HG03280 (cell line): ENCODE results near the gene GFAP.

Source experiments
- ATAC-seq: cut with Tn5 transposase; IDR thresholded peaks from one replicate; pipeline ENCODE4 v1.9.1; 2021; ENCODE audit warnings: mild to moderate bottlenecking, moderate library complexity; ENCODE audit not compliant: unreplicated experiment

The GFAP gene

DNA sequence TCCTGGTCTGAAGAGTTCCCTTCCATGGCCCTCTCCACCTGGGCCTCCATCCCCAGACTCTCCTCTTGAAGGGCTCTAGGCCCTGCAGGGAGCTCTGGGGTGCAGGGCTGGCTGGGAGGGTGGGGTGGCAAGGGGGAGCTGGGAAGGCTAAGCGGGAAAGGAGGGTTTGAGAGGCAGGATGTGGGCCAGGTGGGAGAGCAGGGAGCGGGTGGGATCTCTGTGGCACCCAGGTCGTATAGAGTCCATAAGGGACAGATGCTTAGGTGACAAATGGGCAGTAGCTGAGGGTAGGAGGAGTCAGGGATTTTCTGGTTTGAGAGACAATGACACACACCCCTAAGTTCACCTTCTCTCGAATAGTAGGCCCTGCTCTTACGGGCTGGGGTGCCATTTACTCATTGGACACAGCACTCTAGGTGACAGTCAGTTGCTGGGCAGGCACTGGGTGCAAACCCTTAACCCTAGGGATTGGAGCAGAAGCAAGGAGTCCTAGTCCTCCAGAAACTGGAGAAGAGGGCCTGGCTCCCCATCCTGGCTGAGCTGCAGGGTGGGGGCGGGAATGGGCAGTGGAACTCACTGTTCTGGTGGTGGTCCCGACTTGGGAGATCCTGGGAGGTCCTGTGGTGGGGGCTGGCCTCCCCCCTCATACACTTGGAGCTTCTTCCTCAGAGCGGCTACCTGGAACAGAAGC is 16.9 kb upstream of the GFAP start:
- no peak for ATAC-seq

- ATAC-seq: no peak
These were observed 16.1 kb upstream of the GFAP start for GRCh38 chr17:44931376-44931775.

GRCh38 chr17:44930667-44931066 is 15.4 kb upstream of the GFAP start:
- ATAC-seq: no peak

DNA sequence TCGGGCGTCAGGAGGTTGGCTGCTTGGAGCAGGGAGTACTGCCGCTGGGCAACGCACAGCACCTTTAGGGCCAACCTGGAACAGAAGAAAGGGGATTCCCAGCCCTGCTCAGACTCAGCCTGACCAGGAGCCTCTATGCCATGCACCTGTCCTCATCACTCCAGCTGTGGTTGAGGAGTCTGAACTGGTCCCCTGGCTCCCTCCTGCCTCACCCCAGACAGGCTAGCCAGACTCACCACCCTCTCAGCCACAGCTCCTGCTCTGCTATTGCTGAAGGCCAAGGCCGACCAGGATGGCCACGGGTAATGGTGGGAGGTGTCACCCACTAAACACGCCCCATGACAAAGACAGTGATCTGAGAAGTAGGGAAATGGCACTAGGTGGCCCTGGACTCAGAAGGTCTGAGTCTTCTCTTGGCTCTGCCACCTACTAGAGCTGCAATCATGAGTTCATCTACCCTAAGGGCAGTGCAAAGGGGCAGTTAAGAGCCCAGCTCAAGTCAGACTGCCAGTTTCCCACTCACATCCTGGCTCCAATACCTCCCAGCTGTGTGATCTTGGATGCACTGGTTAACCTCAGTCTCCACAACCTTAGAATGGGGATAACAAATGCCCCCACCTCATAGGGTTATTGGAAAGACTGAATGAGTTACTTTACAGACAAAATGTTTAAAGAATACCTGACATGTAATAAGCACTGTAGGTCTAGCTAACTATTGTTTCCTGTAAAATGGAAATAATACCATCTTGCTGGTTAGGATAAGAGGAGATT is 13.8 kb upstream of the GFAP start:
- ATAC-seq: no peak

GRCh38 chr17:44928136-44928535 is 12.8 kb upstream of the GFAP start:
- no peak for ATAC-seq

GRCh38 chr17:44927696-44928095 is 12.4 kb upstream of the GFAP start:
- no peak for ATAC-seq

DNA sequence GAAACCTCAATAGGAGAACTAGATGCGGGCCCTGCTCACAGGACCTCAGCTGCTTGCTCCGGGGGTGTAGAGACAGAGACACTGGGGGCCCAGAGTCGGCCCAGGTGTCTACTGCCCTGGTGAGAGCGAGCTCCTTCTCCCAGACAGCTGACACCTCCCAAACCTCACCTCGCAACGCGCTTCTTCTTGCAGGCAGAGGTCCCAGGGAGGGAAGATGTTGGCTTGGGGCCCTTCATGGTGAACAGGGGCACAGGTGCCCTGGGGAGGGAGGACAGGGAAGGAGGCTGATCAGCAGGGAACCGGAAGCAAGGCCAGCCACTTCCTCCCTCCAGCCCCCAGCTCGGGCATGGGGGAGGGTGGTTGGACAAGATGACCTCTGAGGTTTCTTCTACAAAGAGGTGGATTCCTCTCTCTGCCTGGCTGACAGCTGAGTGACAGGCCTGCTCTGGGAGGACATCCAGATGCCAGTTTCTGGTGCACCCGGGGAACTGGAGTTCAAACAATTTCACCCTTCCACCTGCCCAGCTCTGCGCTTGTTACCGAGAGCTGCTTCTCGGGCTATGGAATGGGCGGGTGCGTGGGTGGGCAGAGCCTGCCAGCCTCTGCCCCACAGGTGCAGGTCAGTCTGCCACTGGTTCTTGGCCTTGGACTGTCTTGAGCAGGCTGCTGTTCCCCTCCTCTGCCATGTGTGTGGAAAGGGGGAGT is 11.7 kb upstream of the GFAP start:
- no peak for ATAC-seq

- no peak for ATAC-seq
These were observed 10.7 kb upstream of the GFAP start for GRCh38 chr17:44925731-44926697.

GRCh38 chr17:44924107-44924544 is 8.8 kb upstream of the GFAP start:
- ATAC-seq: no peak

- ATAC-seq: no peak
These were observed 7.6 kb upstream of the GFAP start for GRCh38 chr17:44922746-44923470.

DNA sequence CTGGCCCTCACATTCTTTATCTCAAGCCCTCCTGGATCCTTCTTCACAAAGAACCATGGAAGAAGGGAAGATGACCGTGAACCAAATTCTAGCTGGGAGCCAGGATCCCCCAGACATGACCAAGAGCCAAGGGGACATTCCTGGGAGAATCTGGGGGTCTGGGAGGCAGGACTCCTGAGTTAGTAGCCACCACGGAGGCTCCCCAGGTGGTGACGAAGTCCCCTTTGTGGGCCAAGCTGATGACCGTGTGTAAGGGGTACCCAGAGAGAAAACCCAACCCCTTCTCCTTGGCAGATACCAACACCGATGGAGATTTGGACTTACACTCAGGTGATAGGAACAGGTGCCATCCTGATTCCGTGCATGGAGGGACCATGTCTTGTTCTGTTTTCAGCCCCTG is 6.8 kb upstream of the GFAP start:
- no peak for ATAC-seq

- ATAC-seq: no peak
These were observed 6.0 kb upstream of the GFAP start for GRCh38 chr17:44921122-44921882.

DNA sequence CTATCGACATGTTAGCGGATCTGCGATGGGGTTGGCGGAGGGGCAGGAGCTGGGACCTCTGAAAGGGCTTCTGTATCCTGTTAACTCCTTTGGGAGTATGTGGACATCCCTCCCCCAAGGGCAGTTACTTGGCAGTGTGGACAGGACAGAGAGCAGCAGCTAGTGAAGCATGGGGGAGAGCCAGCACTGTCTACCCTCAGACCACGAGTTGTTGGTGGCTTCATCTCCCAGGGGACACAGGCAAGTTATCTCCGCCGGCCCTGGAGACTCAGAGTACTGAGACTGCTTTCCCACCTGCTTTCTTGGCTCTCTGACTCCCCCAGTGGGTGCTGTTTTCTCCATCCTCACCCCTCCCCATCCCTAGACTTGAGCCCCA is 5.3 kb upstream of the GFAP start:
- no peak for ATAC-seq

GRCh38 chr17:44919885-44920564 is 4.7 kb upstream of the GFAP start:
- ATAC-seq: peak; percentile 75

DNA sequence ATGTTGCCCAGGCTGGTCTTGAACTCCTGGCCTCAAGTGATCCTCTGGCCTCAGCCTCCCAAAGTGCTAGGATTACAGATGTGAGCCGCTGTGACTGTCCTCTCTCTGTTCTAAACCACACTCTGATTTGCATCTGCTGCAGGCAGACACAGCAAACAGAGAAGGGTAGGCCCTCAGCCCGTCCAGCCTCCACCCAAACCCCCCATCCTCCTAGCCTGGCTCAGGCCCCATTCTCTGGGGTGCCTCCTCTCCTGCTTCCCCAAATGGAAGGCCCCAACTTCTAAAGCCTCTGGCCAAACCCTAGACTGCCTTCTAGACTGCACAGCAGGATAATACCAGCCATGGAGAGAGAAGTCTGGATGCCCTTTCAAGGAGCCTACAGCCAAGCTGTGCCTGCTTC is 4.1 kb upstream of the GFAP start:
- no peak for ATAC-seq

DNA sequence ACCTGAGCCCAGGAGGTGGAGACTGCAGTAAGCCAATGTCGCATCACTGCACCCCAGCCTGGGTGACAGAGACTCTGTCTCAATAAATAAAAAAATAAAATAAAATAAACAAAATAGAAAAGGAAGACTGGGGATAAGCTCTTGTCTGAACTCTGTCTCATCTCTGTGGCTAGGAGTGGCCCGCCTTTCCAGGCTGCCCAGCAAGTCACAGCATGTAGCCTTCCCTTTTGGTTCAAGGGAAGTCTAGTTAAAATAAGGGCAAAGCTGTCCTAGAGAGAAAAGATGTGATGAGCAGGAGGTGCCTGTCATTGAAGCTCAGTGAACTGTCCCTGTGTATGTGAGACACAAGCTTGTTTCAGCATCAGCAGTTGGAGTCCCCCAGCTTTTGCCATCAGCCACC is 2.7 kb upstream of the GFAP start:
- no peak for ATAC-seq

GRCh38 chr17:44917456-44917855 is 2.2 kb upstream of the GFAP start:
- ATAC-seq: no peak

- ATAC-seq: no peak
These were observed 1.5 kb upstream of the GFAP start for GRCh38 chr17:44916781-44917241.
